Panc1 (cell line): Measurements from ENCODE around the gene ABCC4.

ENCODE experiments used
- POLR2AphosphoS5 ChIP-seq: IDR thresholded peaks from 2 replicates; pipeline ENCODE4 v1.6.1; 2012; ENCODE audit warnings: mild to moderate bottlenecking, low read depth, low read length, moderate library complexity
- REST ChIP-seq, 2 experiments: IDR thresholded peaks; 2 replicates each; pipeline ENCODE4 v1.6.1; 2011 to 2012; ENCODE audit warnings: low read depth in 2 of 2, control low read depth in 1 of 2, low read length in 1 of 2, mild to moderate bottlenecking in 1 of 2, moderate library complexity in 1 of 2; ENCODE audit not compliant: insufficient read depth in 1 of 2
- TF ChIP-seq, protein P1 (sequence below): fragments of 450-650 bp; IDR thresholded peaks from 2 replicates; pipeline ENCODE4 v1.5.1; 2017; ENCODE audit warnings: mild to moderate bottlenecking

- TF ChIP-seq, protein P1, sequence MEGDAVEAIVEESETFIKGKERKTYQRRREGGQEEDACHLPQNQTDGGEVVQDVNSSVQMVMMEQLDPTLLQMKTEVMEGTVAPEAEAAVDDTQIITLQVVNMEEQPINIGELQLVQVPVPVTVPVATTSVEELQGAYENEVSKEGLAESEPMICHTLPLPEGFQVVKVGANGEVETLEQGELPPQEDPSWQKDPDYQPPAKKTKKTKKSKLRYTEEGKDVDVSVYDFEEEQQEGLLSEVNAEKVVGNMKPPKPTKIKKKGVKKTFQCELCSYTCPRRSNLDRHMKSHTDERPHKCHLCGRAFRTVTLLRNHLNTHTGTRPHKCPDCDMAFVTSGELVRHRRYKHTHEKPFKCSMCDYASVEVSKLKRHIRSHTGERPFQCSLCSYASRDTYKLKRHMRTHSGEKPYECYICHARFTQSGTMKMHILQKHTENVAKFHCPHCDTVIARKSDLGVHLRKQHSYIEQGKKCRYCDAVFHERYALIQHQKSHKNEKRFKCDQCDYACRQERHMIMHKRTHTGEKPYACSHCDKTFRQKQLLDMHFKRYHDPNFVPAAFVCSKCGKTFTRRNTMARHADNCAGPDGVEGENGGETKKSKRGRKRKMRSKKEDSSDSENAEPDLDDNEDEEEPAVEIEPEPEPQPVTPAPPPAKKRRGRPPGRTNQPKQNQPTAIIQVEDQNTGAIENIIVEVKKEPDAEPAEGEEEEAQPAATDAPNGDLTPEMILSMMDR: no peak
- TF ChIP-seq REST (IDR thresholded peaks at IDR 0.05; ENCODE audit: insufficient read depth in 1 of 2, low read depth in 2 of 2, low read length in 1 of 2) (no peak), POLR2AphosphoS5 (no peak)
These were observed 97.0 kb downstream of the ABCC4 start for GRCh38 chr13:95204231-95204765.
